SH-SY5Y (cell line): ENCODE results near the gene NEK6.

Experiments
- GATA2 ChIP-seq: IDR thresholded peaks from 2 replicates; pipeline ENCODE4 v1.6.1; 2011; ENCODE audit warnings: mild to moderate bottlenecking, low read depth, low read length
- GATA3 ChIP-seq: IDR thresholded peaks from 2 replicates; pipeline ENCODE4 v1.6.1; 2011; ENCODE audit warnings: low read depth, mild to moderate bottlenecking, low read length, moderate library complexity

DNA sequence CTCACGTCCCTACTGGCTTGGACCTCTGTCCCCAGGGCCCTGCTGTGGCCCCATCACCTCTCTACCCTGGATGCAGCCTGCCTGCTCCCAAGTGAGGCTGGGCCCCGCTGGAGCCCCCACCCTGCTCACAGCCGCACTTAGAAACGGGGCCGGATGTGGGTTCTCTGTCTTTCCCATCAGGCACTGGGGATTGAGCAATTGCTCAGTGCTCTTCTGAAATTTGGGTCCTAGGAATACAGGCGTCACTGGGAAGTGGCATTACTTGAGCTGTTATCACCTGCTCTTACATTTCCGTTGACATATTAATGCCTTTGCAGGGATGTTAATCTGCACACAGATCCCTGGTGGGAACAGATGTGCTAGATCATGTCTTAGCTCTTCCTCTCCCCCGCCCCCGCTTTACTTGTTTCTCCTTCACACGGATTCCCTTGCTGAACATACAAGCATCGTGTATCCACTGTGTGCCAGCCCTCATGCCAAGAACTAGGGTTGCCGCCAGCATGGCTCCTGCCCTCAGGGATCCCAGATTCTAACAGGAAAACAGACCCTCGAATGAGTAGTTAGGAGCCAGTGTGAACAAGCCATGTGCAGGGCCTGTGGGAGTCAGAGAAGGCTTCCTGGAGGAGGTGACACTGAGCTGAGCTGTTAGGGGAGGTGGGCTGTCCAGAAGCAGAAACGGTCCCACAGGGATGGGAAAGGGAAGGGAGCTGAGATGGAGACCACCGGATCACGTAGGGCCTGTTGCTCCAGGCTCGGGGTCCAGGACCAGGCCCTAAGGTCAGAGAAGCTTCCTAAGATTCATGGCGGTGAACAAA is 65.1 kb downstream of the NEK6 start:
- TF ChIP-seq GATA3: no peak
- no peak for TF ChIP-seq GATA2
